ENCODE measurements around the gene COL11A2.

DNA sequence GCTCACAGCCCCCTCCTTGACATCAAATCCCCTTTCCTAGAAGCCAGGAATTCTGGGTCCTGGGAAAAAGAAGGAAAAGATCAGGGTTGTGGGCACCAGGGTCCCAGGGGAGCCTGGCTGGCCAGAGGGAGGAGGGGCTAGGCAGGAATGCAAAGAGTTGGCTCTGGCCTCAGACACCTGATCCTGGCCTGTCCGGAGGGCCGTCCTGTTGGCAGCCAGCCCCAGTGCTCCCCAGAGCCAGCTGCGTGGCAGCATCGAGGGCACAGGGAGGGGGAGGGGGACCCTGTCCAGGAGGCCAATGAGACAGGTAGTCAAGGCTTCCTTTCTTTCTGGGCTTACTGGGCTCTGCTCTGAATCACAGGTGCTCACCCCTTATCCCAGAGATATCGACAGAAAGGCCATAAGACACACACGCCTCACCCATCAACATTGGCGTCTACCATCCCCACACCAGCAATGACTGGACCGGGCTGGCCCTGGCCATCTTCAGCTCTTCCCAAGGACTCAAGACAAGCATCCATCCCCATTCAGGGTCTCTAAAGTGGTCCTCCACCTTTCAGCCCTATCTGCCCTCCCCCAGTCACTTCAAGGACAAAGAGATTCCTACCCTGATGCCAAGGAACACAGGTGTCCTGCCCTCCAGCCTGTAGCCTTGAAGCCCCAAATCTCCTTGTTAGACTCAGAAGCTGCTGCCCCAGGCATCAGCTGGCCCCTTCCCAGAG is 723 bp downstream of the COL11A2 start:
- TF ChIP-seq CTCF (IDR thresholded peaks at IDR 0.05 in 2 of 3, conservative IDR thresholded peaks at IDR 0.05 in 1 of 3; ENCODE audit: borderline replicate concordance in 1 of 3, insufficient read depth in 1 of 3, low read depth in 2 of 3, low read length in 2 of 3): no peak
- no peak for TF ChIP-seq POLR2A (IDR thresholded peaks at IDR 0.05; ENCODE audit: borderline replicate concordance, extremely low read depth, insufficient read depth, insufficient read length)
- no peak for TF ChIP-seq POLR2AphosphoS5 (IDR thresholded peaks at IDR 0.05; ENCODE audit: low read depth, low read length)
- no peak for TF ChIP-seq SP1 (IDR thresholded peaks at IDR 0.05; ENCODE audit: low read depth)
- TF ChIP-seq MAX (IDR thresholded peaks at IDR 0.05): no peak
- TF ChIP-seq, protein P1, sequence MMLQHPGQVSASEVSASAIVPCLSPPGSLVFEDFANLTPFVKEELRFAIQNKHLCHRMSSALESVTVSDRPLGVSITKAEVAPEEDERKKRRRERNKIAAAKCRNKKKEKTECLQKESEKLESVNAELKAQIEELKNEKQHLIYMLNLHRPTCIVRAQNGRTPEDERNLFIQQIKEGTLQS (IDR thresholded peaks at IDR 0.05): no peak
- TF ChIP-seq CEBPB (IDR thresholded peaks at IDR 0.05; ENCODE audit: low read depth): no peak
- no peak for TF ChIP-seq TCF7L2 (IDR thresholded peaks at IDR 0.05; ENCODE audit: borderline replicate concordance, extremely low read depth, insufficient read depth, insufficient read length)
- no peak for TF ChIP-seq EZH2 (IDR thresholded peaks at IDR 0.05)
- TF ChIP-seq, protein P2, sequence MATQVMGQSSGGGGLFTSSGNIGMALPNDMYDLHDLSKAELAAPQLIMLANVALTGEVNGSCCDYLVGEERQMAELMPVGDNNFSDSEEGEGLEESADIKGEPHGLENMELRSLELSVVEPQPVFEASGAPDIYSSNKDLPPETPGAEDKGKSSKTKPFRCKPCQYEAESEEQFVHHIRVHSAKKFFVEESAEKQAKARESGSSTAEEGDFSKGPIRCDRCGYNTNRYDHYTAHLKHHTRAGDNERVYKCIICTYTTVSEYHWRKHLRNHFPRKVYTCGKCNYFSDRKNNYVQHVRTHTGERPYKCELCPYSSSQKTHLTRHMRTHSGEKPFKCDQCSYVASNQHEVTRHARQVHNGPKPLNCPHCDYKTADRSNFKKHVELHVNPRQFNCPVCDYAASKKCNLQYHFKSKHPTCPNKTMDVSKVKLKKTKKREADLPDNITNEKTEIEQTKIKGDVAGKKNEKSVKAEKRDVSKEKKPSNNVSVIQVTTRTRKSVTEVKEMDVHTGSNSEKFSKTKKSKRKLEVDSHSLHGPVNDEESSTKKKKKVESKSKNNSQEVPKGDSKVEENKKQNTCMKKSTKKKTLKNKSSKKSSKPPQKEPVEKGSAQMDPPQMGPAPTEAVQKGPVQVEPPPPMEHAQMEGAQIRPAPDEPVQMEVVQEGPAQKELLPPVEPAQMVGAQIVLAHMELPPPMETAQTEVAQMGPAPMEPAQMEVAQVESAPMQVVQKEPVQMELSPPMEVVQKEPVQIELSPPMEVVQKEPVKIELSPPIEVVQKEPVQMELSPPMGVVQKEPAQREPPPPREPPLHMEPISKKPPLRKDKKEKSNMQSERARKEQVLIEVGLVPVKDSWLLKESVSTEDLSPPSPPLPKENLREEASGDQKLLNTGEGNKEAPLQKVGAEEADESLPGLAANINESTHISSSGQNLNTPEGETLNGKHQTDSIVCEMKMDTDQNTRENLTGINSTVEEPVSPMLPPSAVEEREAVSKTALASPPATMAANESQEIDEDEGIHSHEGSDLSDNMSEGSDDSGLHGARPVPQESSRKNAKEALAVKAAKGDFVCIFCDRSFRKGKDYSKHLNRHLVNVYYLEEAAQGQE (IDR thresholded peaks at IDR 0.05; ENCODE audit: low read depth): no peak
